Fibroblast of lung (primary cell): ENCODE data around the gene FBXO33. TPM values are rescaled to one million over a fixed set of nuclear protein-coding genes. Genes with fewer than 3 reads are reported as not detected.

Experiments used
- DNase-seq, 2 donors: peaks; one replicate each; pipeline versions ENCODE4 v3.0.0 to v3.0.0-alpha.2; 2010; ENCODE audit warnings: low read depth in 2 of 2
- H2AFZ ChIP-seq: 2 replicates; pipeline ENCODE4 v1.5.1; 2012; ENCODE audit warnings: low read length, control low read depth, inconsistent platforms
- H3K27ac ChIP-seq: 2 replicates; pipeline ENCODE4 v1.5.1; 2011; ENCODE audit warnings: low read length, control low read depth; ENCODE audit not compliant: insufficient read depth
- H3K27me3 ChIP-seq: 2 replicates; pipeline ENCODE4 v1.5.1; 2011; ENCODE audit warnings: mild to moderate bottlenecking, low read length; ENCODE audit not compliant: control insufficient read depth, insufficient read depth
- H3K36me3 ChIP-seq: 2 replicates; pipeline ENCODE4 v1.5.1; 2011; ENCODE audit warnings: low read length; ENCODE audit not compliant: control insufficient read depth, insufficient read depth
- H3K4me1 ChIP-seq: 2 replicates; pipeline ENCODE4 v1.5.1; 2011; ENCODE audit warnings: low read length; ENCODE audit not compliant: control insufficient read depth, insufficient read depth; ENCODE audit errors: extremely low read depth
- H3K4me2 ChIP-seq: 2 replicates; pipeline ENCODE4 v1.5.1; 2011; ENCODE audit warnings: low read length, control low read depth; ENCODE audit not compliant: insufficient read depth; ENCODE audit errors: extremely low read depth
- H3K4me3 ChIP-seq, 4 experiments: fragments of 200-600 bp in 1 of 4; sonication (generic) in 1 of 4; replicated peaks in 1 of 4; 2 replicates each; pipeline ENCODE4 v1.5.1; 2011 to 2016; ENCODE audit warnings: low read length in 4 of 4, low read depth in 3 of 4, mild to moderate bottlenecking in 3 of 4, control low read depth in 2 of 4, inconsistent platforms in 1 of 4, mixed read lengths in 1 of 4; ENCODE audit not compliant: insufficient read depth in 1 of 4; ENCODE audit errors: control extremely low read depth in 1 of 4
- H3K79me2 ChIP-seq: 2 replicates; pipeline ENCODE4 v1.5.1; 2012; ENCODE audit warnings: mild to moderate bottlenecking, low read length, inconsistent platforms; ENCODE audit not compliant: control insufficient read depth, insufficient read depth
- H3K9ac ChIP-seq: 2 replicates; pipeline ENCODE4 v1.5.1; 2011; ENCODE audit warnings: mild to moderate bottlenecking, low read length, control low read depth; ENCODE audit not compliant: insufficient read depth
- H3K9me3 ChIP-seq: 2 replicates; pipeline ENCODE4 v1.5.1; 2012; ENCODE audit warnings: low read depth, low read length; ENCODE audit not compliant: control insufficient read depth, insufficient read depth
- H4K20me1 ChIP-seq: 2 replicates; pipeline ENCODE4 v1.5.1; 2011; ENCODE audit warnings: low read length; ENCODE audit not compliant: control insufficient read depth, insufficient read depth; ENCODE audit errors: extremely low read depth
- EZH2 ChIP-seq: IDR thresholded peaks from 2 replicates; pipeline ENCODE4 v1.5.1; 2012; ENCODE audit warnings: low read length, control low read depth, mild to moderate bottlenecking; ENCODE audit errors: missing control alignments
- polyA plus RNA-seq, 2 donors: library from polyadenylated mRNA; depleted of rRNA in 1 of 2; stranded (reverse) in 1 of 2; unstranded in 1 of 2; fragments of >200 nt; gene quantifications; 2 replicates each; pipeline ENCODE4 v1.2.1, GENCODE V29; 2011 to 2012; ENCODE audit warnings: missing spikeins in 1 of 2
- total RNA-seq: library from RNA; depleted of rRNA; stranded (reverse); fragments of >200 nt; gene quantifications from 2 replicates; pipeline ENCODE4 v1.2.1, GENCODE V29; 2014
- TF ChIP-seq, protein P1 (sequence below), 2 donors: IDR thresholded peaks in 1 of 2; conservative IDR thresholded peaks in 1 of 2; 1 replicate in 1 of 2; 2 replicates in 1 of 2; pipeline ENCODE4 v1.5.1; 2011 to 2012; ENCODE audit warnings: low read length in 2 of 2, control low read depth in 1 of 2, inconsistent platforms in 1 of 2, low read depth in 1 of 2, mild to moderate bottlenecking in 1 of 2

FBXO33 gene
- total and polyA plus RNA-seq, 2 donors (not counting 1 experiment from before 2014, with no cell fraction given) = 12.6 to 16.3 TPM

- H3K27ac ChIP-seq = no peak overlapping the region
- no peaks in the 10 kb centered on the region for H3K79me2 ChIP-seq
- H4K20me1 ChIP-seq = no peaks in the 10 kb centered on the region
- no peak overlapping the region for H2AFZ ChIP-seq
- H3K9ac ChIP-seq = no peak overlapping the region
- DNase-seq = no peak
- no peaks in the 10 kb centered on the region for H3K9me3 ChIP-seq
- H3K4me1 ChIP-seq = no peaks in the 10 kb centered on the region
- no peaks in the 10 kb centered on the region for H3K36me3 ChIP-seq
- no peak overlapping the region for H3K4me3 ChIP-seq
- no peaks in the 10 kb centered on the region for H3K27me3 ChIP-seq
- TF ChIP-seq, protein P1, sequence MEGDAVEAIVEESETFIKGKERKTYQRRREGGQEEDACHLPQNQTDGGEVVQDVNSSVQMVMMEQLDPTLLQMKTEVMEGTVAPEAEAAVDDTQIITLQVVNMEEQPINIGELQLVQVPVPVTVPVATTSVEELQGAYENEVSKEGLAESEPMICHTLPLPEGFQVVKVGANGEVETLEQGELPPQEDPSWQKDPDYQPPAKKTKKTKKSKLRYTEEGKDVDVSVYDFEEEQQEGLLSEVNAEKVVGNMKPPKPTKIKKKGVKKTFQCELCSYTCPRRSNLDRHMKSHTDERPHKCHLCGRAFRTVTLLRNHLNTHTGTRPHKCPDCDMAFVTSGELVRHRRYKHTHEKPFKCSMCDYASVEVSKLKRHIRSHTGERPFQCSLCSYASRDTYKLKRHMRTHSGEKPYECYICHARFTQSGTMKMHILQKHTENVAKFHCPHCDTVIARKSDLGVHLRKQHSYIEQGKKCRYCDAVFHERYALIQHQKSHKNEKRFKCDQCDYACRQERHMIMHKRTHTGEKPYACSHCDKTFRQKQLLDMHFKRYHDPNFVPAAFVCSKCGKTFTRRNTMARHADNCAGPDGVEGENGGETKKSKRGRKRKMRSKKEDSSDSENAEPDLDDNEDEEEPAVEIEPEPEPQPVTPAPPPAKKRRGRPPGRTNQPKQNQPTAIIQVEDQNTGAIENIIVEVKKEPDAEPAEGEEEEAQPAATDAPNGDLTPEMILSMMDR (conservative IDR thresholded peaks at IDR 0.05 in 1 of 2, IDR thresholded peaks at IDR 0.05 in 1 of 2; ENCODE audit: low read depth in 1 of 2, low read length in 2 of 2) = no peak
- TF ChIP-seq EZH2 = no peak
- no peak overlapping the region for H3K4me2 ChIP-seq
Observed at GRCh38 chr14:39350866-39351265, 81.4 kb downstream of the FBXO33 start.

Other genes with a start within 250 kb of the FBXO33 start
- 11.8 and 15.0 TPM in 2 replicates for gene MIA2, start 198.5 kb downstream of the FBXO33 start, total RNA-seq
- 8.5 and 9.7 TPM in 2 replicates for gene MIA2, start 198.5 kb downstream of the FBXO33 start, polyA plus RNA-seq